Endothelial cell of umbilical vein (primary cell): Measurements from ENCODE around the gene C17orf75.

ENCODE experiments used
- CTCF ChIP-seq, 2 donors: IDR thresholded peaks; 1 replicate in 1 of 2; 2 replicates in 1 of 2; pipeline ENCODE4 v1.5.1; 2011; ENCODE audit warnings: low read length in 2 of 2, mild to moderate bottlenecking in 2 of 2, moderate library complexity in 2 of 2, control low read depth in 1 of 2, inconsistent platforms in 1 of 2, low read depth in 1 of 2; ENCODE audit not compliant: insufficient read depth in 1 of 2; ENCODE audit errors: extremely low read depth in 1 of 2
- EZH2 ChIP-seq: IDR thresholded peaks from 2 replicates; pipeline ENCODE4 v1.6.1; 2012; ENCODE audit warnings: borderline replicate concordance, low read depth, mild to moderate bottlenecking, moderate library complexity, low read length, inconsistent platforms; ENCODE audit not compliant: severe bottlenecking
- FOS ChIP-seq: IDR thresholded peaks from 2 replicates; pipeline ENCODE4 v1.6.1; 2011; ENCODE audit warnings: mild to moderate bottlenecking, low read length, moderate library complexity, borderline replicate concordance; ENCODE audit not compliant: insufficient read depth
- GATA2 ChIP-seq: IDR thresholded peaks from 2 replicates; pipeline ENCODE4 v1.7.0; 2011; ENCODE audit warnings: low read depth, mild to moderate bottlenecking, moderate library complexity, mixed read lengths, low read length; ENCODE audit not compliant: insufficient read length, insufficient read depth
- JUN ChIP-seq: IDR thresholded peaks from 2 replicates; pipeline ENCODE4 v1.6.1; 2011; ENCODE audit warnings: borderline replicate concordance, low read depth; ENCODE audit not compliant: insufficient read length, insufficient read depth
- MYC ChIP-seq: IDR thresholded peaks from one replicate; pipeline ENCODE4 v1.6.1; 2011; ENCODE audit warnings: mild to moderate bottlenecking, low read depth, low read length
- POLR2A ChIP-seq: IDR thresholded peaks from 2 replicates; pipeline ENCODE4 v1.6.1; 2012; ENCODE audit warnings: low read depth, mild to moderate bottlenecking, control low read depth, low read length
- POLR2AphosphoS5 ChIP-seq: IDR thresholded peaks from 2 replicates; pipeline ENCODE4 v1.6.1; 2012; ENCODE audit warnings: low read depth, mild to moderate bottlenecking, control low read depth, low read length, moderate library complexity; ENCODE audit not compliant: insufficient read depth
- TF ChIP-seq, protein P1 (sequence below): IDR thresholded peaks from 2 replicates; pipeline ENCODE4 v1.6.1; 2011; ENCODE audit not compliant: insufficient read depth, insufficient read length

DNA sequence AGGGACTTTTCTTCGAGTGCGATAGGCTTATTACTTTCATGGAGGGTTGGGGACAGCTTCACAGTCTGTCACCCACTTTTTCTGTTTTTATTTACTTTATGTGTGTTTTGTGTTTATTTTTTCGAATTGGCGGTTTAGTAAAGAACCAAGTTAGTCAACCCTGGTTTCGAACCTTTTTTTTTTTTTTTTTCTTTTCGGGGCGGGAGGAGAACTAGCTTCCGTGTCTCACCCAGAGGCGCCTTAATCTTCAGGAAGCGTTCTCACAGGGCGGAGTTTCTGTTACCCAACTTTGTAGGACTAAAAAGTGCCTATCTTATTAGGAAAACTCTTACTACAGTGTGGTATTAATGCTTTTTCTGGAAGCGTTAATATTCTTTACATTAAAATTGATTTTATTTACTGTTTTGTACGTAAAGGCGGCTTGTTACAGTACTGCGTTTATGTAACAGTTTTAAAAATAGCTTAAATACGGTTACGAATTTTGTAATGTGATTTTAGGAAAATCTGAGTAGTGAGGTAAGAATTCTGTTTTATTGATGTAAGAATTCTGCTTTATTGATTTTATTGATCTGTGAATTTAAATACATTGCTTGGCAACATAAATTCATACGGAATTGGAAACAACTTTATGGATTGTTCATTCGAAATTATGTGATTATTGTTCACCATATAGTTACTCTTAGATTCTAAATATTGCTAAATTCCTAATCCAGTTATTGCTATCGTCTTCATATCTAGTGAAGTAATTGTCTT lies 8.9 kb upstream of the C17orf75 start:
- TF ChIP-seq CTCF (IDR thresholded peaks at IDR 0.05; ENCODE audit: extremely low read depth in 1 of 2, insufficient read depth in 1 of 2, low read depth in 1 of 2, low read length in 2 of 2) (no peak), EZH2 (no peak), POLR2A (no peak), POLR2AphosphoS5 (no peak), MYC (no peak), JUN (no peak), GATA2 (no peak), FOS (no peak)
- TF ChIP-seq, protein P1, sequence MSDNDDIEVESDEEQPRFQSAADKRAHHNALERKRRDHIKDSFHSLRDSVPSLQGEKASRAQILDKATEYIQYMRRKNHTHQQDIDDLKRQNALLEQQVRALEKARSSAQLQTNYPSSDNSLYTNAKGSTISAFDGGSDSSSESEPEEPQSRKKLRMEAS: no peak
